Cardiac fibroblast (primary cell): ENCODE results near the gene DSE.

Experiments
- DNase-seq, 2 donors: peaks; one replicate each; pipeline versions ENCODE4 v3.0.0 to v3.0.0-alpha.2; 2010; ENCODE audit warnings: low read depth in 2 of 2
- H3K4me3 ChIP-seq, 2 donors: replicated peaks in 1 of 2; 1 replicate in 1 of 2; 2 replicates in 1 of 2; pipeline ENCODE4 v1.5.1; 2011; ENCODE audit warnings: low read depth in 2 of 2, low read length in 2 of 2, mild to moderate bottlenecking in 2 of 2, moderate library complexity in 1 of 2
- CTCF ChIP-seq: IDR thresholded peaks from one replicate; pipeline ENCODE4 v1.5.1; 2011; ENCODE audit warnings: low read depth, mild to moderate bottlenecking, low read length, inconsistent platforms

DSE gene

GRCh38 chr6:116371120-116371917, 572 bp downstream of the DSE start:
- peak overlapping the region; percentile 85 to 88 for H3K4me3 ChIP-seq
- peak; percentile 90 to 93 for DNase-seq
- TF ChIP-seq CTCF, result no peak

- H3K4me3 ChIP-seq, result peak overlapping the region; percentile 85 to 88
- TF ChIP-seq CTCF, result no peak
- no peak for DNase-seq
These were observed 1.1 kb downstream of the DSE start for GRCh38 chr6:116371918-116372209.

DNA sequence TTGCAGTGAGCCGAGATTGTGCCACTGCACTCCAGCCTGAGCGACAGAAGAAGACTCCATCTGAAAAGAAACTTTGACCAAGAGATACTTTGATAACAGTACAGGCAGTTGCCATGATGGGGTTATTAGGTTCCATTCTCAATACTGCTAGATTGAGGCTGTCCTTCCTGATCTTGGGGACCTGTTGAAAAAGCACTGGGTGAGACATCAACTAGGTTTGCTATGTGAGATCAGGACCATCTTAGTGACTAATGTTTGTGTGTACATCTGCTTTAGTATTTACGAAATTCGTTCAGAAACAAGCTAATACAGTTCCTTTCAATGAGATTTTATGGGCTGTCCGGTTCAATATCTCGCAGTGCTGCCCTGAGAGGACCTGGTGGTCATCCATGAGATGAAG, 2.6 kb downstream of the DSE start:
- no peak overlapping the region for H3K4me3 ChIP-seq
- no peak for DNase-seq
- no peak for TF ChIP-seq CTCF

- no peak for TF ChIP-seq CTCF
- H3K4me3 ChIP-seq, result no peak overlapping the region
- no peak for DNase-seq
These were observed 3.2 kb downstream of the DSE start for GRCh38 chr6:116373940-116374339.

DNA sequence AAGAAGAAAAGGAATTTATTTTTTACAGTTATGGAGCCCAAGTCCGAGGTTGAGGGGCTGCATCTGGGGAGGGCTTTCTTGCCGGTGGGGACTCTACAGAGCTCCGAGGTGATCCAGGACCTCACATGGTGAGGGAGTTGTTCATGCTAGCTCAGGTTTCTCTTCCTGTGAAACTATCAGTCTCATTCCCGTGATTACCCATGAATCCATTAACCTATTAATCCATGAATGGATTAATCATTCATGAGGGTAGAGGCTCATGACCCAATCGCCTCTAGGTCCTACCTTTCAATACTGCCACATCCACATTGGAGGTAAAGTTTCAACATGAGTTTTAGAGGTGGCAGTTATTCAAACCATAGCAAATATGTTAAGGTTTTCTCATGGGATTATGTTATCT, 3.8 kb downstream of the DSE start:
- TF ChIP-seq CTCF, result no peak
- DNase-seq, result no peak
- no peak overlapping the region for H3K4me3 ChIP-seq

DNA sequence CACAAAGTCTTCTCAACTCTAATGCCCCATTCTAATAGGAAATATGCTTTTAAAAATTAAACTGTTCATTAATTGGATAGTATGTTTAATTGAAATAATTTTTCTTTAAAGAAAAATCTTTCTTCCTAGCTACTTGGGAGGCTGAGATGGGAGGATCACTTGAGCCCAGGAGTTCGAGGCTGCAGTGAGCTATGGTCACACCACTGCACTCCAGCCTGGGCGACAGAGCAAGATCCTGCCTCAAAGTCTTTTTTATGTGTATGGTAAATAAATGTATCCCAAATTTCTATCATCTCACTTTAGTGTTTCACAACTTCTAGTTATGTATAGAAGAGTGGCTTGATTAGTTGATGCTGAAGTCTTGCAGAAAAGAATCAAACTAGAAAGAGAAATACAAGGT, 4.5 kb downstream of the DSE start:
- H3K4me3 ChIP-seq, result no peak overlapping the region
- no peak for DNase-seq
- no peak for TF ChIP-seq CTCF

DNA sequence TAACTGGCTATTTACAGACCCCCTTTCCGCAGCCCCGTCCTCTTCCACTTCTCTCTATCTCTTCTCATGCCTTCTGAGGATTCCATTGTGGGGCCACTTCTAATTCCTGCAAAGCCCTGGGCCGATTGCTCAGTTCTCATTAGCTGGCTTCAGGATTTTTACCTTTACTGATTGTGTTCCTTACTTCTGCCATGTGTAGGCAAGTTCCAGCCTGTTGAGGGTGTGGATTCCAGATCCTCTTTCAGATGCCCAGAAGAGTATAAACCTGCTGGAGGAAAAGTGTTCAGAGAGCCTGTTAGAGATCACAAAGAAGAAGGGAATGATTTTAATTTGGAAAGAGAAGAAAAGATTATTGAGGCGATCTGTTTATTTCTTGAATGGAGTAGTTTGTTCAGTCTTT, 5.4 kb downstream of the DSE start:
- no peak for DNase-seq
- no peak overlapping the region for H3K4me3 ChIP-seq
- no peak for TF ChIP-seq CTCF
